MCF 10A (cell line): ENCODE data around the gene SELL. TPM values are rescaled to one million over a fixed set of nuclear protein-coding genes. Genes with fewer than 3 reads are reported as not detected.
"Not testable (repeated sequence)": the region's sequence is repeated elsewhere in the genome, so short reads cannot be mapped to it uniquely, and the experiment has no call there.

Source experiments
- BruUV-seq: library from RNA; stranded (reverse); fragments of 400-500 nt; replicated peaks from 2 replicates; lab custom pipeline; 2021; lab: Mats Ljungman, UMichigan
- CTCF ChIA-PET: fragments of 300-600 bp; sonication (Branson Sonifier 250); formaldehyde crosslinking; extraction: SDS; loops from one replicate; lab custom pipeline; 2021; ENCODE audit warnings: antibody characterized with exemption, inconsistent platforms; lab: Yijun Ruan, JAX
- POLR2A ChIA-PET: fragments of 300-600, 350-650 bp; sonication (Branson Sonifier 250); formaldehyde crosslinking; extraction: SDS; loops from one replicate; lab custom pipeline; 2020; ENCODE audit warnings: antibody characterized with exemption, inconsistent platforms; lab: Yijun Ruan, JAX
- DNase-seq: peaks from one replicate; pipeline ENCODE4 v3.0.0-alpha.2; 2018; ENCODE audit not compliant: unreplicated experiment
- H3K27ac Mint-ChIP-seq: one replicate; pipeline ENCODE4 v1.8.0; 2022; ENCODE audit warnings: mild to moderate bottlenecking, low read depth, mixed read lengths; ENCODE audit not compliant: unreplicated experiment
- H3K27me3 Mint-ChIP-seq: one replicate; pipeline ENCODE4 v1.8.0; 2022; ENCODE audit warnings: mixed read lengths; ENCODE audit not compliant: insufficient read depth, unreplicated experiment
- H3K36me3 Mint-ChIP-seq: one replicate; pipeline ENCODE4 v1.8.0; 2022; ENCODE audit warnings: mild to moderate bottlenecking, moderate library complexity, mixed read lengths; ENCODE audit not compliant: insufficient read depth, unreplicated experiment
- H3K4me1 Mint-ChIP-seq: one replicate; pipeline ENCODE4 v1.8.0; 2022; ENCODE audit warnings: mixed read lengths; ENCODE audit not compliant: insufficient read depth, unreplicated experiment
- H3K4me3 Mint-ChIP-seq: one replicate; pipeline ENCODE4 v1.8.0; 2022; ENCODE audit warnings: mild to moderate bottlenecking, moderate library complexity, mixed read lengths; ENCODE audit not compliant: unreplicated experiment
- H3K9me3 Mint-ChIP-seq: one replicate; pipeline ENCODE4 v1.8.0; 2022; ENCODE audit warnings: mixed read lengths; ENCODE audit not compliant: unreplicated experiment
- CTCF ChIP-seq: fragments of 200-600 bp; IDR thresholded peaks from one replicate; pipeline ENCODE4 v1.8.0; 2022; ENCODE audit warnings: antibody characterized with exemption, mild to moderate bottlenecking; ENCODE audit not compliant: unreplicated experiment
- intact Hi-C: fragments of 100-400 bp; cut with micrococcal nuclease; formaldehyde crosslinking; loops from 2 replicates; pipeline ENCODE4 v1.14.1; 2022
- total RNA-seq: library from RNA; stranded (reverse); gene quantifications from 2 replicates; pipeline ENCODE4 v1.2.3, GENCODE V29; 2022

SELL gene
- total RNA-seq, 1 experiment from 2014 or later: not detected

- DNase-seq: no peak
- H3K9me3 Mint-ChIP-seq: no peaks in the 10 kb centered on the region
- no TSS peak for BruUV-seq
- CTCF ChIA-PET: interaction anchor here (1.1 kb wide), 1 partner anchor 129 kb away, joined by 3 read pairs; no protein-coding TSS in a partner anchor
- H3K27me3 Mint-ChIP-seq: peaks cover 25% of the 10 kb centered on the region
- no peaks in the 10 kb centered on the region for H3K36me3 Mint-ChIP-seq
- no peak for TF ChIP-seq CTCF
- no peak overlapping the region for H3K4me3 Mint-ChIP-seq
- intact Hi-C loops: no loop called here
- no peaks in the 10 kb centered on the region for H3K4me1 Mint-ChIP-seq
- POLR2A ChIA-PET: interaction anchor here (1.1 kb wide), 2 partner anchors 29 to 115 kb away, joined by 3 read pairs; a partner anchor contains a TSS
- H3K27ac Mint-ChIP-seq: no peak overlapping the region
Measured at GRCh38 chr1:169680377-169681019, 30.9 kb downstream of the SELL start.

- Mint-ChIP-seq H3K36me3 (no peaks in the 10 kb centered on the region), H3K4me3 (no peak overlapping the region), H3K27ac (no peak overlapping the region), H3K27me3 (peaks cover 25% of the 10 kb centered on the region), H3K9me3 (no peaks in the 10 kb centered on the region), H3K4me1 (no peaks in the 10 kb centered on the region)
- no peak for TF ChIP-seq CTCF
- ChIA-PET CTCF (interaction anchor here (0.8 to 1.7 kb wide), 2 partner anchors 33 to 78 kb away, joined by 3 to 6 read pairs; no protein-coding TSS in a partner anchor), POLR2A (interaction anchor here (1.1 kb wide), 2 partner anchors 30 to 115 kb away, joined by 3 read pairs; a partner anchor contains a TSS)
- intact Hi-C loops: no loop called here
- BruUV-seq: no TSS peak
- no peak for DNase-seq
Measured at GRCh38 chr1:169679692-169680091, 31.7 kb downstream of the SELL start.

GRCh38 chr1:169676001-169676400, 35.4 kb downstream of the SELL start:
- no peak for DNase-seq
- CTCF ChIA-PET: interaction anchor here (1.2 kb wide), 1 partner anchor 133 kb away, joined by 3 read pairs; no protein-coding TSS in a partner anchor
- Mint-ChIP-seq H3K4me3 (no peak overlapping the region), H3K4me1 (no peaks in the 10 kb centered on the region), H3K27me3 (peaks cover 26% of the 10 kb centered on the region), H3K9me3 (no peaks in the 10 kb centered on the region), H3K36me3 (no peaks in the 10 kb centered on the region), H3K27ac (no peak overlapping the region)
- intact Hi-C loops: no loop called here
- BruUV-seq: no TSS peak
- no peak for TF ChIP-seq CTCF
- POLR2A ChIA-PET: no interaction called here

- Mint-ChIP-seq H3K27ac (no peak overlapping the region), H3K36me3 (no peaks in the 10 kb centered on the region), H3K4me3 (no peak overlapping the region), H3K9me3 (peaks cover 15% of the 10 kb centered on the region), H3K27me3 (peaks cover 30% of the 10 kb centered on the region), H3K4me1 (no peaks in the 10 kb centered on the region)
- no peak for TF ChIP-seq CTCF
- ChIA-PET CTCF (interaction anchor here (0.6 to 1.1 kb wide), 3 partner anchors 102 to 225 kb away, joined by 3 to 5 read pairs (median 3); no protein-coding TSS in a partner anchor), POLR2A (no interaction called here)
- intact Hi-C loops: no loop called here
- BruUV-seq: no TSS peak
- no peak for DNase-seq
Measured at GRCh38 chr1:169670836-169671235, 40.6 kb downstream of the SELL start.

- H3K36me3 Mint-ChIP-seq, POLR2A ChIA-PET, H3K27ac Mint-ChIP-seq, H3K4me1 Mint-ChIP-seq, H3K4me3 Mint-ChIP-seq, DNase-seq, BruUV-seq, intact Hi-C loops: not testable (repeated sequence)
- Mint-ChIP-seq H3K9me3 (peaks cover 15% of the 10 kb centered on the region), H3K27me3 (peaks cover 30% of the 10 kb centered on the region)
- CTCF ChIA-PET: interaction anchor here (0.7 to 1.1 kb wide), 2 partner anchors 101 to 120 kb away, joined by 3 read pairs; no protein-coding TSS in a partner anchor
Measured at GRCh38 chr1:169670244-169670643, 41.2 kb downstream of the SELL start.
